ENCODE data around the gene GAREM1.

- no peak for TF ChIP-seq POLR2AphosphoS5 (IDR thresholded peaks at IDR 0.05)
- TF ChIP-seq CTCF (IDR thresholded peaks at IDR 0.05): no peak
- no peak for TF ChIP-seq POLR2A (IDR thresholded peaks at IDR 0.05)
These were observed 132.9 kb downstream of the GAREM1 start for GRCh38 chr18:32337821-32338220.

Data from upper lobe of left lung (tissue), 4 donors.